Activated gamma-delta T cell (primary cell): Measurements from ENCODE around the gene KCNMA1.
"Not testable (repeated sequence)": the region's sequence is repeated elsewhere in the genome, so short reads cannot be mapped to it uniquely, and the experiment has no call there.

ENCODE experiments used
- DNase-seq: peaks from one replicate; lab custom pipeline; 2025; lab: John Stamatoyannopoulos, UW

KCNMA1 gene

DNA sequence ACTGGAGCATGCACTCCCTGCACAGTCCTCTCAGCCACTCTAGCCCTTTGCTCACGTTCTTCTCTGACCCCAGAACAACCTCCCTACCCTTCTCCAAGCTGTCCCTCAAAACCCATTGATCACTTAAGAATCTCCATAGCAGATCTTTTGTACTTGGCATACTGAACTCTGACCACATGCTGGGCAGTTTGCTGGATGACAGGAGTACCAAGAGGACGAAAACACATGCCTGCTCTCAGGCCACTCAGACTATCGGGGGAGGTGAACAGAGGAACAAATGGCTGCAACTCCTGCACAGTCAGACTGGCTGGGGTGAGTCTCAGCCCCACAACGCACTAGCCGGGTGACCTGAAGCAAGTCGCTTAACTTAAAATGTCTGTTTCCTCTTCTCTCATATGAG lies 52.7 kb downstream of the KCNMA1 start:
- DNase-seq = no peak

GRCh38 chr10:77583527-77583926 lies 54.1 kb downstream of the KCNMA1 start:
- DNase-seq = no peak

GRCh38 chr10:77582710-77583115 lies 54.9 kb downstream of the KCNMA1 start:
- no peak for DNase-seq

DNA sequence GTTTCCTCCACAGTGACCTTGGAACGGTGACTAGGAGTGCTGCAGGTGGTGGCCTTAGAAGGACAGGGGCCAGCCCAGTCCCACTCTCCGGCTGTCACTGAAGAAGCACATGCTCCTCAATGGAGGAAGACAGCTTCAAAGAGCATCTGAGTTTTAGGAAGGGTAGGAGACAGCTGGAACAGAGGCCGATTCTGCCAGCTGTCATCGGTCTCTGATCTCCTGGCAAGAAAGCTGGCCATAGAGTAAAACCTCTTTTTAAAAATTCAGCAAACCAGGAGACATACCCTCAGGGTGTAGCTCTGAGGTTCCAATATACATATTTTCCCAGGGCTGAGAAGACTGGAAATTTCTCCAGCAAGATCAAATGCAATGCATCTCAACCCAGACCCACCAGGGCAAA lies 55.9 kb downstream of the KCNMA1 start:
- DNase-seq = no peak

GRCh38 chr10:77580482-77580881 lies 57.1 kb downstream of the KCNMA1 start:
- no peak for DNase-seq

DNA sequence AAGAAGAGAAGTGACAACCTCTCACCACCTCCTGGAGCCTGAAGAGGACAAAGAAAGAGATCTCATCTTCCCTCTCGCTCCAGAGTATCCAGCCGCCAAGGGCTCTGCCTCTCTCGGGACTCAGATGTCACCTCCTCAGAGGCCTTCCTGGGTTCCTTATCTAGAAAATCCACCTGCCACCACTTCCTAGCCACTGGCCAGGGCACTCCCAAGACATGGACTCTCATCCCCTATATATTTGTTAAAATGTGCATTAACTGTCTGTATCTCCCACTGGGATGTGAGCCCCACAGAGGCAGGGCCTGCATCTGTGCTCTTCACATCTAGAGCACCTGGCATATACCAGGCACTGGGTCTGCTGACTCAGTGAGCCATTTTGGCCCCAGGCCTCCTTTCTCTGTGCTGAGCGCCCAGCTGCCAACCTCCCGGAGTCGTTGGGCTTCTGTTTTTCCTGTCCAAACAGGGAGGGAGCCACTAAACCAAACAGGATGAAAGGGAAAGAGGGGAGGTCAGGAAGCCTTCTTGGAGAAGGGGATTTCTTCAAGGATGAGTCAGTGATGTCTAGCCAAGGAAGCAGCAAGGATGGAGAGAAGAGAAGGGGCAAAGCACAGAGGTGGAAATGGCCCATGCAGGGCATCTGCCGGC lies 58.9 kb downstream of the KCNMA1 start:
- no peak for DNase-seq

- DNase-seq = no peak
Observed at GRCh38 chr10:77577666-77578229, 59.9 kb downstream of the KCNMA1 start.

GRCh38 chr10:77576444-77577032 lies 61.1 kb downstream of the KCNMA1 start:
- DNase-seq = no peak

GRCh38 chr10:77576007-77576367 lies 61.6 kb downstream of the KCNMA1 start:
- no peak for DNase-seq

- no peak for DNase-seq
Observed at GRCh38 chr10:77575271-77576006, 62.2 kb downstream of the KCNMA1 start.

DNA sequence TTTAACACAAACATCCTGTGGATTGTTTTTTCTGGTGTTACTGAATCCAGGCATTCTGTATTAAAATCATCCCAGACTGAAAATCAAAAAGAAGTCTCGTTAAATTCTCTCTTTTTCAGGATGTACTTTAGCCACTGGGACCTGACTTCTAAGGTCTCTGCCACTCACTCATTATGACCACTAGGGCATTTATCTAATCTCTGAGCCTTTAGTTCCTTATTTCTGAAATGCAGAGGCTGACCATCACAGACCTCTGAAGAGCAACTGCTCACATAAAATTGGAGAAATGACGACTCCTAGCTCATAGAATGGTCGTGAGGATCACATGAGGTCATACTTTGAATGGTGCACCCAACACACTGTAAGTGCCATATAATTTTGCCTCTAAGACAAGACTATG lies 63.2 kb downstream of the KCNMA1 start:
- DNase-seq = no peak

GRCh38 chr10:77572520-77572919 lies 65.1 kb downstream of the KCNMA1 start:
- not testable (repeated sequence) for DNase-seq

- DNase-seq = no peak
Observed at GRCh38 chr10:77571490-77571889, 66.1 kb downstream of the KCNMA1 start.

DNA sequence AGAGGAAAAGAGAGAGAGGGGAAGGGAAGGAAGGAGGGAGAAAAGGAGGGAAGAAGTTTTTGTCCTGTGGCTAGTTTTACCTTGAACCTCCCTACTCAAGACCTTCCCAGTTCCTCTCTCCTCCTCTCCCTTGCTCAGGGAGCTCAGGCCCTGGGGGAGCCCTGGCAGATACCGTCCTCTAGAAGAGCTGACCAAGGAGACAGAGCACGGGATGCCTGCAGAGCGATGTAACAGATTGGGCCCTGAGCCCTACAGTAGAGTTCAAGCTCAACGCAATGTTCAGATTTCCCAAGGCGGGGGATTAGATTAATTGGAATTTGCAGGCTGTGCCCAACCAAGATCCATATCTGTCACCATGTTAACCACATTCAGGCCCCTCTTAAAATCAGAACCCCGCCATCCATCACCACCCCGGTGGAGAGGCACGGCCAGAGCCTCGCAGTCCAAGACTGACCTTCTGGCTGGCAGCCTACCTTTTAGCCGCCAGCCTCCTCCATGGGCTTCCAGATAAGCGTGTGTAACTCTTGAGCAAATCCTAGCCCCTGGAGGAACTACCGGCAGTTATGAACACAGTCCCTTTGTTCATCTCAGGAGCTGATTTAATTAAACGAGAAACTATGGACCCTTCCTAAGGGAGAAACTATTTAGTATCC lies 70.6 kb downstream of the KCNMA1 start:
- DNase-seq = no peak

DNA sequence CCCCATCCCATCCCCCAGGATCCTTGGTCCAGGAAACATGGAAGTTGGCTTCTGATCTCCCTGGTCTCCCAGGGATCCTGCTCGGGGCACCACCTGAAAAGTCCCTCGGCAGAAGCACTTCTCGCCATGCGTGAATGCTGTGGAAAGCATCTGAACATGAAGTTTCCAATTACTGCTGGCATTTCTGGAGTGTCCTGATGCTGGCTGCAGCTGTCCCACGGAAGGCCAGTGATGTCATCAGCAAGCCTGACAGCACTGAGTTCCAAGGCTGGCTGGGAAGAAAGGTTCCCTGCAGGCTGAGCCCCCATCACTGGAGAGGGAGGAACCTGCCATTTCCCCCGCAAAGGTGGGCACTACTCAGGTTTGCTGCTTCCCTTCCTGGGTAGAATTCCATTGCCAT lies 71.4 kb downstream of the KCNMA1 start:
- no peak for DNase-seq

DNA sequence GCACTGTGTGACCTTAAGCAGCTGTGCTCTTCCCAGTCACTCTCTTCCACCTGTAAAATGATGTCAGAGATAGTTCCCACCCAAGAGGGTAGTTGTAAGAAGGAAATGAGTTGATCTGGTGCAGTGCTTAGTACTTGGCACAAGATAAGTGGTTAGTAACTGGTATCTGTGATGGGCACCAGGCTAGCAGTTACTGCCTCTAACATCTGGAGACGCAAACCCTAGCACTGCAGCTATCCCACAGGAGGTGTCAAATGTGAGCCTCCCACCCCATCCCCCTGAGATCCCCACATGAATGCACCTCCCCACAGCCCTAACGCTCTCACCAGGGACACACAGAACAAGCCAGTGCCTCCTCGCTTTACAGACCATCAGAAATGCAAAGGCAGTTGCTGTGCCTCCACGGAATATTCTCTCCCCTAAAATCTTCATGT lies 72.0 kb downstream of the KCNMA1 start:
- DNase-seq = no peak

GRCh38 chr10:77564731-77565589 lies 72.6 kb downstream of the KCNMA1 start:
- no peak for DNase-seq

DNA sequence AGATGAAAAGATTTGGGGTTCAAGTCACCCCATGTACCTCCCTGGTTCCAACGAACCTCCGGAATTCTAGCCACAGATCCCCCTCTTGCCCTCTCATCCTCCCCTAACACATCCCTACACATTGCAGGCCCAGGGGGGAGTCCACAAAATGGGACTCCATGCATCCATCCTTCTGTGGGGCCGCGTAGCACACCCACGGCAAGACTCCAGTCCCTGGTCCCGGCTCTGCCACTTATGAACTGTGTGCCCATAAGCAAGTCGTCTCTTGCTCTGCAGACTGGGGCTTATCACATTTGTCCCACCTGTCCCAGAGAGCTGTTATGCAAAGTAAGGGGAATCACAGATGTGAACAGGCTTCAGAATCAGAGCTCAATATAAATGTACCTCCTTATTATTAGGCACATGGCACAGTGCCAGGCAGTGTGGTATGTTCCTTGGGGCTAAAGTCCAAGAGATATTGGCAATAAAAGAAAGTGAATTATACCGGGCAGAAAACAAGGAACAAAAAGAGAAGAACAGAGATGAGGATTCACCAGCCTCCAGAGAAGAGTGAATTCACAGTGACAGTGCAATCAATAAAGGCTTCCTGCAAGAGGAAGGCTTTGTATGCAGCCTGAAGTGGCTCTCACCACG lies 73.9 kb downstream of the KCNMA1 start:
- DNase-seq = no peak

DNA sequence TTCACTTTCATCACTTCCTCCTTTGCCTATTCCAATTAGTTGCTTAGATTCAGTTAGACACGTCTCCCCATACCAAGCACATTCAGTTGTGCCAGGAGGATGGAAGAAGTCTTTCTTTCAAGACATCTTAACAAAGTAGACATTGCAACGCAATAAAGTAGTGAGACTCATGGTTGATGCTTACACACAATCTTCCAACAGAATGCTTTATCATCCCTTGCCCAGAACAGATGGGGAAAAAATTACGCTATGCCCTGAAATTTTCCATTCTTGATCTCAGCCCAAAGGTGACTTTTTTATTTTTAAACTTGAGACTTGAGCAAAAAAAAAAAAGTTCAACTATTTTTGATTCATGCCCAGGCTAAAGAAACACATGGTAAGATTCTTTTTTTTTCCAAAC lies 74.9 kb downstream of the KCNMA1 start:
- no peak for DNase-seq

- DNase-seq = no peak
Observed at GRCh38 chr10:77561991-77562390, 75.6 kb downstream of the KCNMA1 start.

DNA sequence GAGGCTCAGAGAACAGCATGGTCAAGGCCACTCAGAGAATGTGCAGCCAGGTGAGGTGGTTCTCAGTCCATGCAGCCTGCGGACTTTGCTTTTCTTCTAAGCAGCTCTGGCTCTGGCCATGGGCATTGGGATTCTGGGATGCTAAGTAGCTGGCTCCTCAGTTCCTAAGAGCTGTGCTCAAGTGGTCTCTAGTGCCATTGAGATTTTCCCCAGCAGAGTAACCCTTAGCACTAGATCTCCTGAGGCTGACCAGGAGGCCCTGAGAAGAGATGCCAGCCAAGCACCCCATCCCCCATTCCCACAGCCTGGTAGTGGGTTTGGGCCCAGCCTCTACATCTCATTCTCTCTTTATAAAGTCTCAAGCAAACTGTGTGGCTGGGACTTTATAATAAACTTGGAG lies 77.1 kb downstream of the KCNMA1 start:
- DNase-seq = no peak
